HepG2 (cell line): Measurements from ENCODE around the gene LOX. TPM values are rescaled to one million over a fixed set of nuclear protein-coding genes. Genes with fewer than 3 reads are reported as not detected.

ENCODE experiments used
- ATAC-seq: fragments of 200-7000 bp; cut with Tn5 transposase; 3 replicates; pipeline ENCODE4 v1.9.1; 2020; ENCODE audit warnings: mild to moderate bottlenecking, moderate library complexity
- BruUV-seq: library from RNA; stranded (reverse); fragments of 400-500 nt; replicated peaks from 2 replicates; lab custom pipeline; 2021; lab: Mats Ljungman, UMichigan
- CTCF ChIA-PET: fragments of 300-600 bp; formaldehyde crosslinking; extraction: SDS; loops from one replicate; lab custom pipeline; 2021; ENCODE audit warnings: low total read pairs, inconsistent platforms, low intra/inter-chr PET ratio; lab: Yijun Ruan, JAX
- POLR2A ChIA-PET: fragments of 350-600 bp; sonication (Branson Sonifier 250); formaldehyde crosslinking; loops from one replicate; lab custom pipeline; 2020; ENCODE audit warnings: antibody characterized with exemption, inconsistent platforms; lab: Yijun Ruan, JAX
- DNase-seq: peaks from one replicate; pipeline ENCODE4 v3.0.0-alpha.2; 2015; ENCODE audit warnings: low spot score
- FAIRE-seq: peaks from 3 replicates; lab custom pipeline; 2011; peaks lifted over from hg19 to GRCh38; lab: Jason Lieb, UNC
- H2AFZ ChIP-seq: one replicate; pipeline ENCODE4 v1.6.1; 2011; ENCODE audit warnings: low read length, inconsistent platforms
- H3K27ac ChIP-seq: fragments of 300-600 bp; 3 replicates; pipeline ENCODE4 v1.8.0; 2011; ENCODE audit warnings: mixed run types, mild to moderate bottlenecking, mixed read lengths, low read length, inconsistent platforms; ENCODE audit not compliant: insufficient read depth; ENCODE audit errors: extremely low read length
- H3K27me3 ChIP-seq, 2 experiments: fragments of 200-600 bp in 1 of 2; 2 replicates in 1 of 2; 3 replicates in 1 of 2; pipeline versions ENCODE4 v1.6.0 to v1.8.0; 2011; ENCODE audit warnings: low read length in 2 of 2, mild to moderate bottlenecking in 2 of 2, moderate library complexity in 2 of 2, inconsistent platforms in 1 of 2; ENCODE audit not compliant: insufficient read depth in 2 of 2, control insufficient read depth in 1 of 2
- H3K36me3 ChIP-seq, 2 experiments: fragments of 200-600 bp in 1 of 2; replicated peaks in 1 of 2; 2 replicates in 1 of 2; 3 replicates in 1 of 2; pipeline versions ENCODE4 v1.5.1 to v1.8.0; 2011; ENCODE audit warnings: low read length in 2 of 2, inconsistent platforms in 1 of 2; ENCODE audit not compliant: insufficient read depth in 2 of 2, control insufficient read depth in 1 of 2
- H3K4me1 ChIP-seq: 2 replicates; pipeline ENCODE4 v1.5.1; 2012; ENCODE audit warnings: low read length, inconsistent platforms; ENCODE audit not compliant: insufficient read depth
- H3K4me2 ChIP-seq: 2 replicates; pipeline ENCODE4 v1.6.0; 2011; ENCODE audit warnings: low read depth, low read length, inconsistent platforms
- H3K4me3 ChIP-seq, 3 experiments: fragments of 200-600 bp in 1 of 3; sonication (generic), shearing (Covaris generic) in 1 of 3; replicated peaks in 1 of 3; 2 replicates each; pipeline ENCODE4 v1.5.1; 2011 to 2016; ENCODE audit warnings: low read length in 3 of 3, inconsistent platforms in 2 of 3, low read depth in 2 of 3, mild to moderate bottlenecking in 2 of 3, control low read depth in 1 of 3, mixed read lengths in 1 of 3; ENCODE audit not compliant: insufficient read depth in 1 of 3
- H3K79me2 ChIP-seq: one replicate; pipeline ENCODE4 v1.6.1; 2011; ENCODE audit warnings: low read length, inconsistent platforms; ENCODE audit not compliant: insufficient read depth
- H3K9ac ChIP-seq: 2 replicates; pipeline ENCODE4 v1.6.0; 2011; ENCODE audit warnings: mild to moderate bottlenecking, low read depth, low read length, inconsistent platforms; ENCODE audit not compliant: insufficient read depth
- H3K9me3 ChIP-seq: 2 replicates; pipeline ENCODE4 v1.5.1; 2012; ENCODE audit warnings: mild to moderate bottlenecking, low read length
- H4K20me1 ChIP-seq: 2 replicates; pipeline ENCODE4 v1.6.0; 2011; ENCODE audit warnings: inconsistent platforms, mild to moderate bottlenecking, low read length, moderate library complexity; ENCODE audit not compliant: insufficient read depth
- CEBPG ChIP-seq: IDR thresholded peaks from 2 replicates; pipeline ENCODE4 v1.6.1; 2016
- DR1 ChIP-seq: sonication (generic); formaldehyde crosslinking; IDR thresholded peaks from 2 replicates; pipeline ENCODE4 v1.8.0; 2021; ENCODE audit warnings: mild to moderate bottlenecking, missing genetic modification reagents, inconsistent platforms
- TRIM24 ChIP-seq: sonication (generic); formaldehyde crosslinking; IDR thresholded peaks from 2 replicates; pipeline ENCODE4 v1.8.0; 2022; ENCODE audit warnings: mild to moderate bottlenecking, missing genetic modification reagents
- ZNF558 ChIP-seq: sonication (generic); formaldehyde crosslinking; IDR thresholded peaks from 2 replicates; pipeline ENCODE4 v1.9.0; 2022; ENCODE audit warnings: mild to moderate bottlenecking, missing genetic modification reagents, borderline replicate concordance
- ZNF652 ChIP-seq: IDR thresholded peaks from 2 replicates; pipeline ENCODE4 v1.6.1; 2016; ENCODE audit warnings: low read depth, borderline replicate concordance
- ZNF850 ChIP-seq: sonication (generic); formaldehyde crosslinking; conservative IDR thresholded peaks from 2 replicates; pipeline ENCODE4 v1.9.0; 2021; ENCODE audit warnings: mild to moderate bottlenecking, missing genetic modification reagents
- WGBS: methylation state at CpG from one replicate; pipeline ENCODE4 v1.1.6; 2017; ENCODE audit warnings: low lambda C conversion rate; 5-methylcytosine and 5-hydroxymethylcytosine counted together
- in situ Hi-C: cut with HindIII; loops from 2 replicates; pipeline ENCODE4 v1.10.0; 2017; ENCODE audit warnings: low pct_unique_long_range_greater_than_20kb; ENCODE audit not compliant: extremely low pct_ligation_motif_present
- intact Hi-C: fragments of 100-400 bp; cut with micrococcal nuclease; formaldehyde crosslinking; loops from one replicate; pipeline ENCODE4 v1.10.0; 2022; ENCODE audit not compliant: unreplicated experiment
- polyA plus RNA-seq, 8 experiments: library from polyadenylated mRNA; depleted of rRNA in 3 of 8; stranded (reverse) in 7 of 8; unstranded in 1 of 8; fragments of >200 nt; fragmentation: Illumina TruSeq in 4 of 8; extraction: Trizol in 4 of 8; gene quantifications; 2 replicates each; pipeline versions ENCODE4 v1.2.1 to v1.2.3, GENCODE V29; 2011 to 2016; ENCODE audit warnings: low read depth in 4 of 8, missing spikeins in 1 of 8, mixed read lengths in 1 of 8; ENCODE audit not compliant: insufficient read depth in 1 of 8
- total RNA-seq, 5 experiments: library from RNA; depleted of rRNA; stranded (reverse); fragments of >200 nt; fragmentation: Illumina TruSeq; extraction: Trizol; gene quantifications; 2 replicates each; pipeline ENCODE4 v1.2.3, GENCODE V29; 2016; ENCODE audit warnings: low read depth in 1 of 5
- TF ChIP-seq, protein P1 (sequence below), 2 experiments: sonication (generic) in 1 of 2; formaldehyde crosslinking in 1 of 2; IDR thresholded peaks; 2 replicates each; pipeline versions ENCODE4 v1.6.1 to v1.9.0; 2014 to 2022; ENCODE audit warnings: antibody characterized with exemption in 1 of 2, borderline replicate concordance in 1 of 2, inconsistent platforms in 1 of 2, low read depth in 1 of 2, missing genetic modification reagents in 1 of 2

Gene LOX
- total and polyA plus RNA-seq, 2 of the 13 experiments (the other 11 are each of a cell fraction or from before 2014, with no cell fraction given) = 0.73 to 173 TPM

DNA sequence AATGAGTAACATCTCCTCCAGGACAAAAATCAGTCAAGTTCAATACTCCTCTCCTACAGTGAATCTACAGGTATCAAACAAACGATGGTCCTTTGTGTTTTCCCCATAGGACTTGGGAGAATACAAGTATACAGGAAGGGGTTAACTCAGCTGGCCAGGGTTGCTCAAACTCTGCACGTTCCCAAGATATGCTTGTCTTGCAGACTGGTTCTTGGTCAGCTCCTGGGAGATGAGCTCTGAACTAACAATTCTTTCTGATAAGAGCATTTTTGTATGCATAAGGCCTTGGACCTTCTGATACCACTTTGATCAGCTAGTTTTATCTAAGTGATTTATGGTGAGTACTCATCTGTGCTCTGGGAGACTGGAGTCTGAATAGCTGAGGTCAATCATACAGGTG, 42.1 kb downstream of the LOX start:
- WGBS = 49% methylated on average over 2 of the region's 2 CpGs
- intact Hi-C loops = no loop called here
- Histone ChIP-seq H3K4me2 (no peak overlapping the region), H3K9me3 (no peaks in the 10 kb centered on the region), H3K36me3 (no peaks in the 10 kb centered on the region), H2AFZ (no peak overlapping the region), H3K9ac (no peak overlapping the region), H3K79me2 (no peaks in the 10 kb centered on the region), H3K27me3 (no peaks in the 10 kb centered on the region), H3K4me3 (no peak overlapping the region), H3K27ac (no peak overlapping the region), H3K4me1 (peaks cover 31% of the 10 kb centered on the region), H4K20me1 (no peaks in the 10 kb centered on the region)
- FAIRE-seq (no peak), ATAC-seq (no peak), DNase-seq (no peak)
- ChIA-PET CTCF (no interaction called here), POLR2A (no interaction called here)
- TF ChIP-seq ZNF850 (CRISPR knock-in tag) (no peak), ZNF558 (CRISPR knock-in tag) (no peak), DR1 (CRISPR knock-in tag) (no peak), TRIM24 (CRISPR knock-in tag) (no peak), CEBPG (CRISPR knock-in tag) (no peak), ZNF652 (CRISPR knock-in tag) (peak; percentile 79)
- TF ChIP-seq, protein P1, sequence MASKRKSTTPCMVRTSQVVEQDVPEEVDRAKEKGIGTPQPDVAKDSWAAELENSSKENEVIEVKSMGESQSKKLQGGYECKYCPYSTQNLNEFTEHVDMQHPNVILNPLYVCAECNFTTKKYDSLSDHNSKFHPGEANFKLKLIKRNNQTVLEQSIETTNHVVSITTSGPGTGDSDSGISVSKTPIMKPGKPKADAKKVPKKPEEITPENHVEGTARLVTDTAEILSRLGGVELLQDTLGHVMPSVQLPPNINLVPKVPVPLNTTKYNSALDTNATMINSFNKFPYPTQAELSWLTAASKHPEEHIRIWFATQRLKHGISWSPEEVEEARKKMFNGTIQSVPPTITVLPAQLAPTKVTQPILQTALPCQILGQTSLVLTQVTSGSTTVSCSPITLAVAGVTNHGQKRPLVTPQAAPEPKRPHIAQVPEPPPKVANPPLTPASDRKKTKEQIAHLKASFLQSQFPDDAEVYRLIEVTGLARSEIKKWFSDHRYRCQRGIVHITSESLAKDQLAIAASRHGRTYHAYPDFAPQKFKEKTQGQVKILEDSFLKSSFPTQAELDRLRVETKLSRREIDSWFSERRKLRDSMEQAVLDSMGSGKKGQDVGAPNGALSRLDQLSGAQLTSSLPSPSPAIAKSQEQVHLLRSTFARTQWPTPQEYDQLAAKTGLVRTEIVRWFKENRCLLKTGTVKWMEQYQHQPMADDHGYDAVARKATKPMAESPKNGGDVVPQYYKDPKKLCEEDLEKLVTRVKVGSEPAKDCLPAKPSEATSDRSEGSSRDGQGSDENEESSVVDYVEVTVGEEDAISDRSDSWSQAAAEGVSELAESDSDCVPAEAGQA (IDR thresholded peaks at IDR 0.05; ENCODE audit: low read depth) = no peak
- TF ChIP-seq, protein P1 (CRISPR knock-in tag; IDR thresholded peaks at IDR 0.05; ENCODE audit: borderline replicate concordance) = no peak
- no TSS peak for BruUV-seq
- in situ Hi-C loops = no loop called here
